HG03045 (cell line): ENCODE data around the gene UNC5C.

Experiments
- ATAC-seq: cut with Tn5 transposase; IDR thresholded peaks from one replicate; pipeline ENCODE4 v1.9.1; 2021; ENCODE audit warnings: mild to moderate bottlenecking, moderate library complexity; ENCODE audit not compliant: unreplicated experiment

UNC5C gene

GRCh38 chr4:95548738-95549245 is at the start of gene UNC5C:
TSS of gene UNC5C (minus strand) at chr4:95548973.
- ATAC-seq = no peak

GRCh38 chr4:95596676-95597075 is 47.9 kb upstream of the UNC5C start:
- ATAC-seq = no peak

GRCh38 chr4:95594629-95595028 is 45.9 kb upstream of the UNC5C start:
- ATAC-seq = no peak

- ATAC-seq = no peak
These were observed 45.2 kb upstream of the UNC5C start for GRCh38 chr4:95594013-95594412.

- ATAC-seq = no peak
These were observed 42.5 kb upstream of the UNC5C start for GRCh38 chr4:95591278-95591677.

GRCh38 chr4:95590615-95591014 is 41.8 kb upstream of the UNC5C start:
- ATAC-seq = no peak

- no peak for ATAC-seq
These were observed 36.4 kb upstream of the UNC5C start for GRCh38 chr4:95585016-95585695.

GRCh38 chr4:95580226-95580625 is 31.5 kb upstream of the UNC5C start:
- ATAC-seq = no peak

GRCh38 chr4:95572304-95572991 is 23.7 kb upstream of the UNC5C start:
- ATAC-seq = no peak

GRCh38 chr4:95571577-95571976 is 22.8 kb upstream of the UNC5C start:
- no peak for ATAC-seq

GRCh38 chr4:95563638-95564337 is 15.0 kb upstream of the UNC5C start:
- no peak for ATAC-seq

- ATAC-seq = no peak
These were observed 12.0 kb upstream of the UNC5C start for GRCh38 chr4:95560774-95561173.

- no peak for ATAC-seq
These were observed 7.6 kb upstream of the UNC5C start for GRCh38 chr4:95556207-95556859.

GRCh38 chr4:95552942-95553550 is 4.3 kb upstream of the UNC5C start:
- ATAC-seq = no peak

- ATAC-seq = no peak
These were observed 2.9 kb upstream of the UNC5C start for GRCh38 chr4:95551653-95552052.

- no peak for ATAC-seq
These were observed 1.6 kb upstream of the UNC5C start for GRCh38 chr4:95550115-95550987.

GRCh38 chr4:95549246-95550114 is 707 bp upstream of the UNC5C start:
- ATAC-seq = peak; percentile 91

GRCh38 chr4:95547715-95548471 is 880 bp downstream of the UNC5C start:
- no peak for ATAC-seq
